GM21723 (cell line): ENCODE results near the gene MIGA1.
"Not testable (repeated sequence)": the region's sequence is repeated elsewhere in the genome, so short reads cannot be mapped to it uniquely, and the experiment has no call there.

Source experiments
- ATAC-seq: cut with Tn5 transposase; IDR thresholded peaks from one replicate; pipeline ENCODE4 v1.9.1; 2021; ENCODE audit warnings: mild to moderate bottlenecking, moderate library complexity; ENCODE audit not compliant: unreplicated experiment

Gene MIGA1

DNA sequence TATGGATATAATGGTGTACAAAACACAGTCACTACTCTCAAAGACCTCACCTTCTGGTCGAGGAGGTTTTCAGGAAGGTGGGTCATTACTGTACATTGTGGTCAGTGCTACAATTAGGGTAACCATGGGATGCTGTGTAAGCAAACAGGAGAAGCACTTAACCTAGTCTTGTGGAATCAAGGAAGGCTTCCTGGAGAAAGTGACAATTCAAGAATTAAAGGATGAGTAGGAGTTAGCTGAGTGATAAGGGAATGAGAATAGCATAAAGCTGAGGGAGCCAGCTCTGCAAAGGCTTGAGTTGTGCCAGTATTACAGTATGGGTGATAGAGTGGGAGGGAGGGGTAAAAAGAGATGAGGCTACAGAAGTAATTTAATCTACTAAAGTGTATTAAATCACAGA lies 126.2 kb downstream of the MIGA1 start:
- ATAC-seq, result no peak

DNA sequence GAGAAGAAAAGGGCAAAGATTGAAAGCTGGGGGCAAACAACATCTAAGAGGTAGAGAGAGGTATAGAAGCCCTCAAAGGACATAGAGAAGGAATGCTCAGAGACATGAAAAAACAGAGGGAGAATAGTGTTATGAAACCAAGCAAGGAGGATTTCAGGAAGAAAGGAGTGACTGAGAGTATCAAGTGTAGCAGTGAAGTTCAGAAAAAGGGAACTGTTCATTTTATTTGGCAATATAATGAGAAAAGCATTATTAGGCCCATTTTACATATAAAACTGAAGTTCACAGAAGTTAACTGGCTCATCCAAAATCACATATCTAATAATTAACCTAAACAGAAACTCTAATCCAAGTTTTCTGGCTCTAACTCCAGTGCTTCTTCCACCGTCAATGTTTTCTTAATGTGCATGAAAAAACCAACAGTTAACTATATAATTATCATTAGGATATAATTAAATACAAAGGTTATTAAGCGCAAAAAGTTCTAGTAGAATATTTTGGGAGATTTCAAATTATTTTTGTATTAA lies 126.6 kb downstream of the MIGA1 start:
- ATAC-seq, result no peak

DNA sequence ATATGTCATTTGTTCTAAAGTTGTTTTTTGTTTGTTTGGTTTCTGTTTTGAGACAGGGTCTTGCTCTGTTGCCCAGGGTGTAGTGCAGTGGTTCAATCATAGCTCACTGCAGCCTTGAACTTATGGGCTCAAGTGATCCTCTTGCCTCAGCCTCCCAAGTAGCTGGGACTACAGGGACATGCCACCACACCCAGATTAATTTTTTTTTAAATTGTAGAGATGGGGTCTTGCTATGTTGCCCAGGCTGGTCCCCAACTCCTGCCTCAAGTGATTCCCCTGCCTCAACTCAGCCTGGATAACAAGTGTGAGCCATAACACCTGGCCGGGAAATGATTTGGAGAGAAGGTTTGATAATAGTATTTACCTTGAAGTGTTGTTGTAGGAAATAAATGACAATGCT lies 127.2 kb downstream of the MIGA1 start:
- no peak for ATAC-seq

DNA sequence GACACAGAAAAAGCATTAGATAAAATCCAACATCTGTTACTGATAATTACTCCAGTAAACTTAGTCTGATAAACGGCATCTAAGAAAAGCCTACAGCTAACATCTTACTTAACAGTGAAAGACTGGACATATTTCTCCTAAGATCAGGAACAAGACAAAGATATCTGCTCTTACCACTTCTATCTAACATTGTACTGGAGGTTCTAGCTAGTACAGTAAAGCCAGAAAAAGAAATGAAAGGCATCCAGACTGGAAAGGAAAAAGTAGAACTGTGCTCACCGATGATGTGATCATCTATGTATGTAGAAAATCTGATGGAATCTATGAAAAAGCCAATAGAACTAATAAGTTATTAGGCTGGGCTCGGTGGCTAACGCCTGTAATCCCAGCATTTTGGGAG lies 130.7 kb downstream of the MIGA1 start:
- no peak for ATAC-seq

DNA sequence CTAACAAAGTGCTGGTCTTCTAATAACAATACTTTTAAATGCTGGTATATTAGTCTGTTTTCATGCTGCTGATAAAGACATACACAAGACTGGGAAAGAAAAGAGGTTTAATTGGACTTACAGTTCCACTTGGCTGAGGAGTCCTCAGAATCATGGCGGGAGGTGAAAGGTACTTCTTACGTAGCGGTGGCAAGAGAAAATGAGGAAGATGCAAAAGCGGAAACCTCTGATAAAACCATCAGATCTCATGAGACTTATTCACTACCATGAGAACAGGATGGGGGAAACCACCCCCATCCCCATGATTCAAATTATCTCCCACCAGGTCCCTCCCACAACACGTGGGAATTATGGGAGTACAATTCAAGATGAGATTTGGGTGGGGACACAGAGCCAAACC lies 139.5 kb downstream of the MIGA1 start:
- ATAC-seq, result not testable (repeated sequence)

DNA sequence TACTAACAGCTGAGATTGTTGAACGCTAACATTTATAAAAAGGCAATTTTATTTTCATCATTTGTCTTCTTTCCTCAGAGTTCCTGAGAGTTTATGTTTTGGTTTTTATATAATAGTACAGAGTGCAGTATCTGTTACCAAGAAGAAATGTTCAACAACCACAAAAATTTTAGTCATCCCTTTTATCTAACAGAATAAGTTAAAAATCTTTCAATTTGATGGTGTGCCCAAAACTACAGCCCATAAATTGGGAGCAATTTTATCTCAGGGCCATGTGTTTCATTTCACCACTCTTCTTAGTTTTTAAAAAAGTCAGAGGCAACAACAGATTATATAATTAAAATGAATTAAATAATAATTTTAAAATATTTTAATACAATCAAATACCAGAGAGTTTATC lies 146.1 kb downstream of the MIGA1 start:
- no peak for ATAC-seq

DNA sequence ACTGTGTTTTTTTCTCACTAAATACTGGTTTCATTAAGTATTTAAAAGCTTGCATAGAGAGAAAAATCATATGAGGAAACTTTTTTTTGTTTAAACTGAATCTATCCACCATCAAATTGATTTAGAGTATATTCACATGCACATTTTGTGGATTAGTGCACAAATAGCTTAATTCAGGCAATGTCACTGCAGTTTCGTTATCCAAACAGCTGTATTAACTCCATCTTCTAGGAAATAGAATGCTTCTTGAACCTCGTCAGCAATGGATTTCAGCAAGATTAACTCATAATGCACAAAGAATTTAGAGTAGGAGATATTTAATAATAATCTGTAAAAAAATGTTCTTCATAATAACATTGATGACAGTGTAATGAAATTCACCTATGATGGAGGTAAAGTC lies 146.5 kb downstream of the MIGA1 start:
- ATAC-seq, result no peak

DNA sequence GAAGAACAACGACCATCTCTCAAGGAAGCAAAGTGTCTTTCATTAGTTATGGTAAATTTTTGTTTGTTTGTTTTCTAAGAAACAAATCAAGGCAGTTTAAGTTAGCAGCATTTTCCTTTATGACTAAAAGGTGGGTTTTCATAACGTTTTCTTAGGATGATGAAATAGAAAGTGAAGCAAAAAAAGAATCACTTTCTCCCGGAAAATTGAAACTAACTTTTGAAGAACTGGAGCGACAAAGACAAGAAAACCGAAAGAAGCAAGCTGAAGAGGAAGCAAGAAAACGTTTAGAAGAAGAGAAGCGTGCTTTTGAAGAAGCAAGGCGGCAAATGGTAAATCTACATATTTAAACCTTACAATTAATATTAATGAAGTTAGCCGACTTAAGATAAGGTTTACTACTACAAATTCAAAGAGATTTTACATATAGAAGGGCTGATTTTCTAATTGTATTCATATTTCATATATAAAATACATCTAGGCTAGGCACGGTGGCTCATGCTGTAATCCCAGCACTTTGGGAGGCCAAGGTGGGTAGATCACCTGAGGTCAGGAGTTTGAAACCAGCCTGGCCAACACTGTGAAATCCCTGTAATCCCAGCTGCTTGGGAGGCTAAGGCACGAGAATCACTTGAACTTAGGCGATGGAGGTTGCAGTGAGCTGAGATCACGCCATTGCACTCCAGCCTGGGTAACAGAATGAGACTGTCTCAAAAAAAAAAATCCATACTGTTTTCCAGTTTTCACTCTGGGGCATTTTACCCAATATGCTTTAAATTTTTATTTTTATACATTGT lies 147.3 kb downstream of the MIGA1 start:
- ATAC-seq, result peak; percentile 66

DNA sequence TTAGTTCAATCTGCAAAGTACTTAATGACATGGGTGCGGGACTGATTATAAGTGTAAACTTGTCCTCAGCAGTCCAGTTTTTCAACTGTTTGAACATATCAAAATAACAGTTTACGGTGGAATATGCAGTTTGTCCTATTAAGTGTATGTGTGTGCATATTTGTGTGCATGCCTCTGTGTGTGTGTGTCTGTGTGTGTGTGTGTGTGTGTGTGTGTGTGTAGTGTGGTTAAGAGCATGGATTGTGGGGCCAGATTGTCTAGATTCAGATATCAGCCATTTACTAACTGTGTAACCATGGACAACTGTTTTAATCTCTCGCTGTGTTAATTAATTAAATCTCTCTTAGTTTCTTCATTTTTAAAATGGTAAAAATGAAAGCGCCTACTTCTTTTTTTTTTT lies 148.0 kb downstream of the MIGA1 start:
- ATAC-seq, result no peak
